Measurements from ENCODE around the gene INPP5E. TPM values are rescaled to one million over a fixed set of nuclear protein-coding genes. Genes with fewer than 3 reads are reported as not detected.

INPP5E gene
- total RNA-seq, 2 experiments from 2014 or later, result 20.2 to 21.3 TPM

- Histone ChIP-seq H3K9me3 (ENCODE audit: low read length) (no peaks in the 10 kb centered on the region), H3K4me1 (ENCODE audit: insufficient read depth, low read length, poor library complexity, severe bottlenecking) (peaks cover 15% of the 10 kb centered on the region), H3K4me2 (ENCODE audit: low read length) (no peak overlapping the region), H3K79me2 (ENCODE audit: insufficient read depth, low read depth, low read length) (peaks cover 17% of the 10 kb centered on the region; the same call in 1 of the 2 replicates), H2AFZ (ENCODE audit: low read length) (no peak overlapping the region), H4K20me1 (ENCODE audit: insufficient read depth, low read length) (peaks cover 4% of the 10 kb centered on the region), H3K4me3 (ENCODE audit: low read depth, low read length, poor library complexity, severe bottlenecking) (no peak overlapping the region), H3K9me2 (ENCODE audit: insufficient read depth, low read length) (no peaks in the 10 kb centered on the region), H3K27ac (ENCODE audit: low read depth, low read length, poor library complexity, severe bottlenecking) (no peak overlapping the region), H3K36me3 (ENCODE audit: insufficient read depth, low read length) (peaks cover 69% of the 10 kb centered on the region)
- TF ChIP-seq CTCF (conservative IDR thresholded peaks at IDR 0.05; ENCODE audit: low read length) (no peak), EZH2phosphoT487 (IDR thresholded peaks at IDR 0.05; ENCODE audit: borderline replicate concordance, low read depth, low read length) (no peak)
- intact Hi-C loops (cut with micrococcal nuclease; ENCODE audit: unreplicated experiment), result no loop called here
- CTCF ChIA-PET (ENCODE audit: unreplicated experiment), result no interaction called here
- no peak for DNase-seq (ENCODE audit: low spot score)
- POLR2A ChIA-PET, result no interaction called here
- BruUV-seq (replicated peaks), result no TSS peak
Observed at GRCh38 chr9:136442265-136442664, 2.6 kb upstream of the INPP5E start.

- intact Hi-C loops (cut with micrococcal nuclease; ENCODE audit: unreplicated experiment), result no loop called here
- peaks cover 8% of the 10 kb centered on the region for H4K20me1 ChIP-seq (ENCODE audit: insufficient read depth, low read length)
- CTCF ChIA-PET (ENCODE audit: unreplicated experiment), result no interaction called here
Observed at GRCh38 chr9:136441681-136442245, 2.1 kb upstream of the INPP5E start.

More at GRCh38 chr9:136441681-136442245, 2.1 kb upstream of the INPP5E start:
- Histone ChIP-seq H3K27ac (ENCODE audit: low read depth, low read length, poor library complexity, severe bottlenecking) (no peak overlapping the region), H3K9me2 (ENCODE audit: insufficient read depth, low read length) (no peaks in the 10 kb centered on the region), H3K4me1 (ENCODE audit: insufficient read depth, low read length, poor library complexity, severe bottlenecking) (peaks cover 20% of the 10 kb centered on the region), H2AFZ (ENCODE audit: low read length) (no peak overlapping the region), H3K4me3 (ENCODE audit: low read depth, low read length, poor library complexity, severe bottlenecking) (no peak overlapping the region), H3K9me3 (ENCODE audit: low read length) (no peaks in the 10 kb centered on the region), H3K79me2 (ENCODE audit: insufficient read depth, low read depth, low read length) (peaks cover 22% of the 10 kb centered on the region; the same call in 1 of the 2 replicates), H3K36me3 (ENCODE audit: insufficient read depth, low read length) (peaks cover 69% of the 10 kb centered on the region), H3K4me2 (ENCODE audit: low read length) (no peak overlapping the region)
- POLR2A ChIA-PET, result no interaction called here
- DNase-seq (ENCODE audit: low spot score), result no peak
- TF ChIP-seq CTCF (conservative IDR thresholded peaks at IDR 0.05; ENCODE audit: low read length) (no peak), EZH2phosphoT487 (IDR thresholded peaks at IDR 0.05; ENCODE audit: borderline replicate concordance, low read depth, low read length) (no peak)
- no TSS peak for BruUV-seq (replicated peaks)

All from OCI-LY7 (cell line).